OCI-M2 (cell line): ENCODE data around the gene ZKSCAN3.
"Not testable (repeated sequence)": the region's sequence is repeated elsewhere in the genome, so short reads cannot be mapped to it uniquely, and the experiment has no call there.

Experiments used
- DNase-seq: peaks from one replicate; lab custom pipeline; 2025; ENCODE audit not compliant: unreplicated experiment; lab: John Stamatoyannopoulos, UW

Gene ZKSCAN3

GRCh38 chr6:28371280-28371679 lies 21.5 kb downstream of the ZKSCAN3 start:
- no peak for DNase-seq

GRCh38 chr6:28371706-28372451 lies 22.1 kb downstream of the ZKSCAN3 start:
- no peak for DNase-seq

GRCh38 chr6:28373925-28374324 lies 24.2 kb downstream of the ZKSCAN3 start:
- no peak for DNase-seq

GRCh38 chr6:28377879-28378278 lies 28.1 kb downstream of the ZKSCAN3 start:
- no peak for DNase-seq

- DNase-seq, result no peak
Observed at GRCh38 chr6:28378644-28379043, 28.9 kb downstream of the ZKSCAN3 start.

GRCh38 chr6:28380381-28380780 lies 30.6 kb downstream of the ZKSCAN3 start:
- no peak for DNase-seq

- DNase-seq, result peak; percentile 91
Observed at GRCh38 chr6:28383235-28384142, 33.7 kb downstream of the ZKSCAN3 start.

- DNase-seq, result no peak
Observed at GRCh38 chr6:28384143-28384533, 34.4 kb downstream of the ZKSCAN3 start.

GRCh38 chr6:28390688-28391087 lies 40.9 kb downstream of the ZKSCAN3 start:
- DNase-seq, result no peak

GRCh38 chr6:28393912-28394662 lies 44.3 kb downstream of the ZKSCAN3 start:
- DNase-seq, result no peak

- no peak for DNase-seq
Observed at GRCh38 chr6:28395918-28396317, 46.2 kb downstream of the ZKSCAN3 start.

- DNase-seq, result peak; percentile 90
Observed at GRCh38 chr6:28399350-28400121, 49.8 kb downstream of the ZKSCAN3 start, which contains the start of gene ZSCAN12. Gene ZSCAN12 (minus strand): TSS chr6:28399747. CDS start chr6:28398405, 1,342 bp downstream.

GRCh38 chr6:28400122-28400451 lies 50.3 kb downstream of the ZKSCAN3 start:
- DNase-seq, result no peak

- no peak for DNase-seq
Observed at GRCh38 chr6:28401172-28401571, 51.4 kb downstream of the ZKSCAN3 start.

GRCh38 chr6:28402197-28402596 lies 52.5 kb downstream of the ZKSCAN3 start:
- no peak for DNase-seq

- DNase-seq, result not testable (repeated sequence)
Observed at GRCh38 chr6:28403923-28404322, 54.2 kb downstream of the ZKSCAN3 start.

- no peak for DNase-seq
Observed at GRCh38 chr6:28407401-28407800, 57.7 kb downstream of the ZKSCAN3 start.

GRCh38 chr6:28408076-28408802 lies 58.5 kb downstream of the ZKSCAN3 start:
- DNase-seq, result no peak

- no peak for DNase-seq
Observed at GRCh38 chr6:28410767-28411166, 61.0 kb downstream of the ZKSCAN3 start.

GRCh38 chr6:28413681-28414080 lies 63.9 kb downstream of the ZKSCAN3 start:
- no peak for DNase-seq
